Neuronal stem cell (in vitro differentiated cells): Measurements from ENCODE around the gene SOX9.

Experiments used
- DNase-seq: peaks from one replicate; pipeline ENCODE4 v3.0.0-alpha.2; 2013; ENCODE audit warnings: low spot score
- H2AFZ ChIP-seq: one replicate; pipeline ENCODE4 v1.6.1; 2013; ENCODE audit warnings: mild to moderate bottlenecking, low read length, inconsistent platforms
- H2AK5ac ChIP-seq: 2 replicates; pipeline ENCODE4 v1.6.1; 2013; ENCODE audit warnings: low read depth, mild to moderate bottlenecking, inconsistent platforms, low read length, moderate library complexity, mixed read lengths
- H2BK120ac ChIP-seq: 2 replicates; pipeline ENCODE4 v1.6.1; 2013; ENCODE audit warnings: low read depth, mild to moderate bottlenecking, inconsistent platforms, low read length, moderate library complexity, mixed read lengths
- H2BK12ac ChIP-seq: one replicate; pipeline ENCODE4 v1.6.1; 2013; ENCODE audit warnings: low read length, inconsistent platforms
- H2BK15ac ChIP-seq: 2 replicates; pipeline ENCODE4 v1.6.1; 2013; ENCODE audit warnings: mild to moderate bottlenecking, low read length, inconsistent platforms, mixed read lengths
- H2BK5ac ChIP-seq: one replicate; pipeline ENCODE4 v1.6.1; 2013; ENCODE audit warnings: inconsistent platforms, mild to moderate bottlenecking, low read length, moderate library complexity
- H3K14ac ChIP-seq: one replicate; pipeline ENCODE4 v1.6.1; 2013; ENCODE audit warnings: low read length, inconsistent platforms
- H3K18ac ChIP-seq: 2 replicates; pipeline ENCODE4 v1.6.1; 2013; ENCODE audit warnings: low read length, inconsistent platforms
- H3K23ac ChIP-seq: 2 replicates; pipeline ENCODE4 v1.6.1; 2013; ENCODE audit warnings: low read depth, mild to moderate bottlenecking, mixed read lengths, low read length, inconsistent platforms; ENCODE audit not compliant: poor library complexity
- H3K27ac ChIP-seq: replicated peaks from 3 replicates; pipeline ENCODE4 v1.5.1; 2013; ENCODE audit warnings: low read length, inconsistent platforms
- H3K27me3 ChIP-seq, 3 experiments: 2 replicates each; pipeline ENCODE4 v1.6.1; 2013; ENCODE audit warnings: low read length in 3 of 3, mild to moderate bottlenecking in 2 of 3, inconsistent platforms in 1 of 3, low read depth in 1 of 3, mixed read lengths in 1 of 3, moderate library complexity in 1 of 3; ENCODE audit not compliant: control insufficient read depth in 3 of 3, insufficient read depth in 3 of 3
- H3K36me3 ChIP-seq, 2 donors: replicated peaks in 1 of 2; 2 replicates each; pipeline ENCODE4 v1.6.1; 2013; ENCODE audit warnings: low read length in 2 of 2; ENCODE audit not compliant: control insufficient read depth in 2 of 2, insufficient read depth in 2 of 2
- H3K4ac ChIP-seq: 2 replicates; pipeline ENCODE4 v1.6.1; 2013; ENCODE audit warnings: inconsistent platforms, mild to moderate bottlenecking, low read length, moderate library complexity
- H3K4me1 ChIP-seq, 2 donors: 1 replicate in 1 of 2; 2 replicates in 1 of 2; pipeline ENCODE4 v1.6.1; 2013; ENCODE audit warnings: low read length in 2 of 2, low read depth in 1 of 2; ENCODE audit not compliant: control insufficient read depth in 2 of 2, insufficient read depth in 1 of 2
- H3K4me2 ChIP-seq: one replicate; pipeline ENCODE4 v1.6.1; 2013; ENCODE audit warnings: mild to moderate bottlenecking, low read length, inconsistent platforms; ENCODE audit not compliant: insufficient read depth, poor library complexity, severe bottlenecking
- H3K4me3 ChIP-seq, 2 donors: 2 replicates each; pipeline ENCODE4 v1.5.1; 2013; ENCODE audit warnings: low read length in 2 of 2, mild to moderate bottlenecking in 2 of 2, inconsistent platforms in 1 of 2, moderate library complexity in 1 of 2
- H3K79me1 ChIP-seq: one replicate; pipeline ENCODE4 v1.6.1; 2013; ENCODE audit warnings: low read depth, mild to moderate bottlenecking, inconsistent platforms, low read length, moderate library complexity
- H3K9ac ChIP-seq: one replicate; pipeline ENCODE4 v1.6.1; 2013; ENCODE audit warnings: mild to moderate bottlenecking, low read depth, low read length, inconsistent platforms; ENCODE audit not compliant: poor library complexity
- H3K9me3 ChIP-seq, 2 donors: replicated peaks in 1 of 2; 2 replicates each; pipeline versions ENCODE3 to v1.6.1; 2013; ENCODE audit warnings: low read length in 2 of 2, mild to moderate bottlenecking in 2 of 2, inconsistent platforms in 1 of 2, low read depth in 1 of 2, mixed read lengths in 1 of 2, moderate library complexity in 1 of 2; ENCODE audit not compliant: control insufficient read depth in 2 of 2, insufficient read depth in 1 of 2
- H4K8ac ChIP-seq: one replicate; pipeline ENCODE4 v1.6.1; 2013; ENCODE audit warnings: low read depth, mild to moderate bottlenecking, inconsistent platforms, low read length, moderate library complexity
- H4K91ac ChIP-seq: one replicate; pipeline ENCODE4 v1.6.1; 2013; ENCODE audit warnings: low read length, low read depth, mild to moderate bottlenecking, inconsistent platforms; ENCODE audit not compliant: poor library complexity
- WGBS, 2 donors: extraction: QIAGEN DNeasy Blood & Tissue Kit; methylation state at CpG; one replicate each; pipeline ENCODE4 v1.1.7; 2013; ENCODE audit warnings: missing lambda C conversion rate in 2 of 2, mixed read lengths in 1 of 2; ENCODE audit not compliant: insufficient read length in 2 of 2, insufficient replicate concordance in 1 of 2; ENCODE audit errors: extremely low coverage in 2 of 2; 5-methylcytosine and 5-hydroxymethylcytosine counted together

SOX9 gene

DNA sequence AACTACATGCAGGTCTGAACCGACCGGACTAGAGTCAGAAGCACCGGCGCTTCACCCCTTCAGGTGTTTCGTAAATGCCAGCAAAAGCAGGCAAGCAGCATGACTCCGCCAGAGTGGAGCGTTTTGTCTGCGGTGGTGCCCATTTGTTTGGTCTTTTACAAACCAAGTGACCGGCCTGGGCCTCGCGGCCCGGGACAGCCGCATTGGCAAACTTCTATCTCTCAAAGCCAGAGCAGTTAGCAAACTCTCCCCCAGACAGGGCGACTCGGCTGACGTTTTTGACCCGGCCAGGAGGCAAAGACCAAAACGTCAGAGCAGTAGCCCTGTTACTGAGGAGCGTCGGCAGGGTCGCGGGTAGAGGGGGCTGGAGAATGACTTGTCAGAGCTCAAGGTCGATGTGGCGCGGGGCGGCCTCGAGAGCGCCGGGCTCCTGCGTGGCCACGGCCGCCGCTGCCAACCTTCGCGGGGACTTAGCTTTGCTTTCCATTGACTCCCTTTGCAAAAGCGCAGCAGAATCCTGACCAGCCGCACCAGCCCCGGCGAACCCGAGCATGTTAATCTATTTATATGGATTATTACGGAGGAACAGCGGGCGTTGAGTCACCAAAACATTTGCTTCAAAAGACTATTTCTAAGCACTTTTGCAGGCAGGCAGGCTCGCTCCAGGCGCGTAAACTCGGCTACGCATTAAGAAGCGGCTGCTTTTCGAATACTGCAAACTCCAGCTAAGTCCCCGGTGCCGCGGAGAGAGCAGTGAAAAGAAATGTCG lies 763 bp upstream of the SOX9 start:
- Histone ChIP-seq H3K4me1 (peaks cover 6 to 20% of the 10 kb centered on the region in 2 donors), H2AFZ (peak overlapping the region; percentile 83), H3K23ac (no peak overlapping the region), H2BK5ac (peak overlapping the region; percentile 44), H2AK5ac (peak overlapping the region; percentile 47), H3K9ac (peak overlapping the region; percentile 87), H3K4me3 (peak overlapping the region; percentile 65 to 85), H4K91ac (no peak overlapping the region), H3K9me3 (peaks cover 0 to 3% of the 10 kb centered on the region in 2 donors), H3K4me2 (peak overlapping the region; percentile 93), H3K27me3 (peaks cover 8 to 66% (median 36%) of the 10 kb centered on the region in 3 experiments), H3K4ac (no peak overlapping the region), H3K27ac (no peak overlapping the region), H3K79me1 (peaks cover 16% of the 10 kb centered on the region), H2BK15ac (no peak overlapping the region), H3K36me3 (peaks cover 9 to 16% of the 10 kb centered on the region in 2 donors), H3K14ac (no peak overlapping the region), H2BK12ac (peak overlapping the region; percentile 69), H2BK120ac (no peak overlapping the region), H4K8ac (no peak overlapping the region), H3K18ac (peak overlapping the region; percentile 55)
- no CpG with 5 or more reads among the region's 54 CpGs for WGBS, 2 donors
- DNase-seq: no peak

DNA sequence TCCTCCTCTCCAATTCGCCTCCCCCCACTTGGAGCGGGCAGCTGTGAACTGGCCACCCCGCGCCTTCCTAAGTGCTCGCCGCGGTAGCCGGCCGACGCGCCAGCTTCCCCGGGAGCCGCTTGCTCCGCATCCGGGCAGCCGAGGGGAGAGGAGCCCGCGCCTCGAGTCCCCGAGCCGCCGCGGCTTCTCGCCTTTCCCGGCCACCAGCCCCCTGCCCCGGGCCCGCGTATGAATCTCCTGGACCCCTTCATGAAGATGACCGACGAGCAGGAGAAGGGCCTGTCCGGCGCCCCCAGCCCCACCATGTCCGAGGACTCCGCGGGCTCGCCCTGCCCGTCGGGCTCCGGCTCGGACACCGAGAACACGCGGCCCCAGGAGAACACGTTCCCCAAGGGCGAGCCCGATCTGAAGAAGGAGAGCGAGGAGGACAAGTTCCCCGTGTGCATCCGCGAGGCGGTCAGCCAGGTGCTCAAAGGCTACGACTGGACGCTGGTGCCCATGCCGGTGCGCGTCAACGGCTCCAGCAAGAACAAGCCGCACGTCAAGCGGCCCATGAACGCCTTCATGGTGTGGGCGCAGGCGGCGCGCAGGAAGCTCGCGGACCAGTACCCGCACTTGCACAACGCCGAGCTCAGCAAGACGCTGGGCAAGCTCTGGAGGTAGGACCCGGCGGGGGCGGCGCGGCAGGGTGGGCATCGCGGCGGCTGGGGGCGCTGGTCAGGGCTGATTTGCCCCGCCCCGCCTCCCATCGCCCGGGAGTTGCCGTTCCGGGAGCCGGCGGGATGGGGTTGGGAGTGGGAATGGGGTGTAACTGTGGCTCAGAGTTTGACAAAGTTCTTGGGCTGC lies 567 bp downstream of the SOX9 start:
- Histone ChIP-seq H3K4me3 (peak overlapping the region; percentile 65 to 92), H3K27me3 (peaks cover 8 to 53% (median 31%) of the 10 kb centered on the region in 3 experiments), H3K4me2 (peak overlapping the region; percentile 66), H3K9ac (peak overlapping the region; percentile 100), H2AK5ac (peak overlapping the region; percentile 94), H3K36me3 (peaks cover 9 to 18% of the 10 kb centered on the region in 2 donors), H3K27ac (peak overlapping the region; percentile 69), H3K14ac (peak overlapping the region; percentile 98), H2BK120ac (peak overlapping the region; percentile 75), H3K9me3 (no peaks in the 10 kb centered on the region), H4K91ac (no peak overlapping the region), H2BK5ac (peak overlapping the region; percentile 97), H2BK15ac (peak overlapping the region; percentile 80), H3K4me1 (peaks cover 6 to 25% of the 10 kb centered on the region in 2 donors), H3K18ac (peak overlapping the region; percentile 98), H3K4ac (peak overlapping the region; percentile 94), H2AFZ (peak overlapping the region; percentile 97), H3K23ac (peak overlapping the region; percentile 90), H4K8ac (no peak overlapping the region), H2BK12ac (peak overlapping the region; percentile 65), H3K79me1 (peaks cover 16% of the 10 kb centered on the region)
- no CpG with 5 or more reads among the region's 88 CpGs for WGBS, 2 donors
- DNase-seq: no peak

GRCh38 chr17:72122010-72122764 lies 1.4 kb downstream of the SOX9 start:
- Histone ChIP-seq H2AFZ (peak overlapping the region; percentile 97), H3K9ac (peak overlapping the region; percentile 100), H3K23ac (peak overlapping the region; percentile 90), H3K27me3 (peaks cover 3 to 45% (median 23%) of the 10 kb centered on the region in 3 experiments), H3K4ac (no peak overlapping the region), H3K4me1 (peaks cover 6 to 30% of the 10 kb centered on the region in 2 donors), H3K9me3 (no peaks in the 10 kb centered on the region), H4K91ac (no peak overlapping the region), H2BK15ac (peak overlapping the region; percentile 43), H2BK120ac (no peak overlapping the region), H3K14ac (peak overlapping the region; percentile 98), H3K4me3 (peak overlapping the region; percentile 65 to 92), H3K18ac (peak overlapping the region; percentile 98), H4K8ac (no peak overlapping the region), H2AK5ac (peak overlapping the region; percentile 94), H3K79me1 (peaks cover 12% of the 10 kb centered on the region), H3K36me3 (peaks cover 9 to 18% of the 10 kb centered on the region in 2 donors), H3K27ac (no peak overlapping the region), H2BK5ac (peak overlapping the region; percentile 97), H2BK12ac (no peak overlapping the region), H3K4me2 (peak overlapping the region; percentile 98)
- DNase-seq: no peak
- no CpG with 5 or more reads among the region's 36 CpGs for WGBS, 2 donors
